Measurements from ENCODE around the gene CADPS. TPM values are rescaled to one million over a fixed set of nuclear protein-coding genes. Genes with fewer than 3 reads are reported as not detected.
A peak's percentile ranks its signal among the peaks of the same experiment; 100 is the strongest.

Gene CADPS
- polyA plus RNA-seq, 1 experiment: 0.12 TPM

DNA sequence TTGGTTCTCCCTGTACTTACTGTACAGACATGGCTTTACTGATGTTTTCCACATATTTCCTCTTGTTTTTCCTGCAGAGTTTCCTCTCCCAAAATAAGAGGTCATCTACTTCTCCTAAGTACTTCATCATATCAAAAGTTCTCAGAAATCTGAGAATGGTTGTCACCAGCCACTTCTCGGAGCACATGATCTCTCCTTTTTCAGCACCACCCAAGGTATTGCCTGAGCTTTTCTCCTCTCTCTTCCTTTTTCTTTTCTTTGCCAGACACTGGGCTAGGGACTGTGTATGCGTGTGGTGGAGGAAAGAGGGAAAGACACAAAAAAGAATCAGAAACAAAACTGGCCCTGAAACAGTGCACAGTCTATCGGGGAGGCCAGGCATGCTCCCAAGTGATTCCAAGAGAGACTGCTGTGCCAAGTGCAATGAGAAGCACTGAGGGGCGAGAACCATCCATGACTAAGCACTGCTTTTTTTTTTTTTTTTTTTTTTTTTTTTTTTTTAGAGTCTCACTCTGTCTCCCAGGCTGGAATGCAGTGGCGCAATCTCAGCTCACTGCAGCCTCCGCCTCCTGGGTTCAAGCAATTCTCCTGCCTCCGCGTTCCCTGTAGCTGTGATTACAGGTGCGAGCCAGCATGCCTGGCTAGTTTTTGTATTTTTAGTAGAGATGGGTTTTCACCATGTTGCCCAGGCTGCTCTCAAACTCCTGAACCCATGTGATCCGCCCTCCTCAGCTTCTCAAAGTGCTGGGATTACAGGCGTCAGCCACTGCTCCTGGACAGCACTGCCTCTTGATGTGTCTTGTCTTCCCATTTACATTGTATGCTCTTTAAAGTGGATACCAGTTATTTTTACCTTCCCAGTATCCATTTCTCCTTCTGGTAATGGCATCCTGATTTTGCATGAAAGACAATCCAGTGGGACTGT lies 307.9 kb downstream of the CADPS start:
- peak; percentile 52 for DNase-seq (ENCODE audit: low read depth, low spot score)
- no peaks in the 10 kb centered on the region for H3K27me3 ChIP-seq (ENCODE audit: control insufficient read depth, insufficient read depth, low read length)
- CTCF ChIA-PET: interaction anchor here (0.8 to 1.2 kb wide), 2 partner anchors 11 to 55 kb away, joined by 3 read pairs; no protein-coding TSS in a partner anchor
- no peak overlapping the region for H3K4me3 ChIP-seq (ENCODE audit: low read depth, low read length)
- POLR2A ChIA-PET: interaction anchor here (0.6 to 1.0 kb wide), 3 partner anchors 20 to 1007 kb away, joined by 3 to 4 read pairs (median 3); no protein-coding TSS in a partner anchor
- H3K27ac ChIP-seq (ENCODE audit: low read depth, low read length): peak overlapping the region; percentile 40
- no peaks in the 10 kb centered on the region for H3K9me3 ChIP-seq (ENCODE audit: control insufficient read depth, insufficient read depth, low read length)
- TF ChIP-seq CTCF (IDR thresholded peaks at IDR 0.05; ENCODE audit: low read depth, low read length): no peak

- no peaks in the 10 kb centered on the region for H3K27me3 ChIP-seq (ENCODE audit: control insufficient read depth, insufficient read depth, low read length)
- no peak for DNase-seq (ENCODE audit: low read depth, low spot score)
- no peak overlapping the region for H3K27ac ChIP-seq (ENCODE audit: low read depth, low read length)
- no peaks in the 10 kb centered on the region for H3K9me3 ChIP-seq (ENCODE audit: control insufficient read depth, insufficient read depth, low read length)
- TF ChIP-seq CTCF (IDR thresholded peaks at IDR 0.05; ENCODE audit: low read depth, low read length): no peak
- POLR2A ChIA-PET: no interaction called here
- CTCF ChIA-PET: interaction anchor here (1.2 kb wide), 1 partner anchor 56 kb away, joined by 3 read pairs; no protein-coding TSS in a partner anchor
- H3K4me3 ChIP-seq (ENCODE audit: low read depth, low read length): no peak overlapping the region
Observed at GRCh38 chr3:62566022-62566557, 309.1 kb downstream of the CADPS start.

DNA sequence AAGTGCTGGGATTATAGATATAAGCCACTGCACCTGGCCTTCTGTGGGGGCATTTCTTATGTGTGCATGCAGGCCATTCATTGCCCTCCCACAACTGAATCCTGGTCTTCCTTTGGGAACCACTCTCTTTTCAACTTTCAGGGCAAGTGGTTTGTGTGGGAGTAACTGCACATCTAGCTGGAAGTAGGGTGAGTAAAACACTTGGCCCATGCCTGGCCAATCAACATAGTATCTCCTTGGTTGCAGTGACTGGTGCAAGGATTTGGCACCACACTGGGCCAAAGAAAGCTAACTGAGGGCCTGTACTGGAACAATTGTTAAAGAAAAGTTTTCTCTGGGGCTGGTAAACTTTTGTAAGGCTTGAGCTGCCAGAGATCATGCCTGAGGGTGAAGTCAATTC lies 312.6 kb downstream of the CADPS start:
- TF ChIP-seq CTCF (IDR thresholded peaks at IDR 0.05; ENCODE audit: low read depth, low read length): no peak
- ChIA-PET CTCF (no interaction called here), POLR2A (interaction anchor here (0.6 kb wide), 1 partner anchor 1940 kb away, joined by 4 read pairs; no protein-coding TSS in a partner anchor)
- Histone ChIP-seq H3K27ac (ENCODE audit: low read depth, low read length) (no peak overlapping the region), H3K9me3 (ENCODE audit: control insufficient read depth, insufficient read depth, low read length) (no peaks in the 10 kb centered on the region), H3K27me3 (ENCODE audit: control insufficient read depth, insufficient read depth, low read length) (no peaks in the 10 kb centered on the region), H3K4me3 (ENCODE audit: low read depth, low read length) (no peak overlapping the region)
- no peak for DNase-seq (ENCODE audit: low read depth, low spot score)

DNA sequence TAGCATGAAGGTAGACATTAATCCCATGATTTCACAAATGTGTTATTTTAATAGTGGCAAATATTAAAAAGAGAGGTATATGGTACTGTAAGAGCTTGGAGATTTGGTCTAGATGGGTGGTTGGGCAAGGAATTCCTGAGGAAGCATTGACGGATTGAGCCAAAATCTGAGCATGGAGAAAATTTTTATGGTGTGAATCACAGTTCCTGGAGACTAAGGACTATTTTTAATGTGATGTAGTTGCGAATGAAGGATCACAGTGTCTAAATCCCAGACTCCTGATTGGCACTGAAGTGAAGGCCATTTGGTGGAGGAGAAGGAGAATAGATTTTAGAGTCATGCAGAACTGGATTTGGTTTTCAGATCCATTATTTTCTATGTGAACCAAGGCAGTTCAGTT lies 313.2 kb downstream of the CADPS start:
- no peak overlapping the region for H3K27ac ChIP-seq (ENCODE audit: low read depth, low read length)
- POLR2A ChIA-PET: interaction anchor here (0.6 to 0.7 kb wide), 4 partner anchors 26 to 1940 kb away, joined by 3 to 4 read pairs (median 3); no protein-coding TSS in a partner anchor
- CTCF ChIA-PET: interaction anchor here (5.0 to 5.1 kb wide), 2 partner anchors 231 to 360 kb away, joined by 43 to 75 read pairs; no protein-coding TSS in a partner anchor
- H3K9me3 ChIP-seq (ENCODE audit: control insufficient read depth, insufficient read depth, low read length): no peaks in the 10 kb centered on the region
- DNase-seq (ENCODE audit: low read depth, low spot score): no peak
- TF ChIP-seq CTCF (IDR thresholded peaks at IDR 0.05; ENCODE audit: low read depth, low read length): no peak
- no peak overlapping the region for H3K4me3 ChIP-seq (ENCODE audit: low read depth, low read length)
- H3K27me3 ChIP-seq (ENCODE audit: control insufficient read depth, insufficient read depth, low read length): no peaks in the 10 kb centered on the region
